Endothelial cell (in vitro differentiated cells): Measurements from ENCODE around the gene RPAP3. TPM values are rescaled to one million over a fixed set of nuclear protein-coding genes. Genes with fewer than 3 reads are reported as not detected.

Experiments used
- DNase-seq: peaks from one replicate; pipeline ENCODE4 v3.0.0; 2021; ENCODE audit warnings: low spot score
- H3K27ac Mint-ChIP-seq: one replicate; pipeline ENCODE4 v1.8.0; 2021; ENCODE audit warnings: mixed read lengths, inconsistent platforms; ENCODE audit not compliant: unreplicated experiment
- H3K27me3 Mint-ChIP-seq: one replicate; pipeline ENCODE4 v1.8.0; 2021; ENCODE audit warnings: mild to moderate bottlenecking, moderate library complexity, mixed read lengths, inconsistent platforms; ENCODE audit not compliant: unreplicated experiment
- H3K36me3 Mint-ChIP-seq: one replicate; pipeline ENCODE4 v1.8.0; 2021; ENCODE audit warnings: mild to moderate bottlenecking, low read depth, mixed read lengths, inconsistent platforms; ENCODE audit not compliant: unreplicated experiment
- H3K4me1 Mint-ChIP-seq: one replicate; pipeline ENCODE4 v1.8.0; 2021; ENCODE audit warnings: mild to moderate bottlenecking, mixed read lengths, inconsistent platforms; ENCODE audit not compliant: unreplicated experiment
- H3K4me3 Mint-ChIP-seq: one replicate; pipeline ENCODE4 v1.8.0; 2021; ENCODE audit warnings: mild to moderate bottlenecking, mixed read lengths, inconsistent platforms; ENCODE audit not compliant: unreplicated experiment
- H3K9me3 Mint-ChIP-seq: one replicate; pipeline ENCODE4 v1.8.0; 2021; ENCODE audit warnings: mixed read lengths, inconsistent platforms; ENCODE audit not compliant: unreplicated experiment
- CTCF ChIP-seq: fragments of 200-600 bp; sonication (generic); IDR thresholded peaks from one replicate; pipeline ENCODE4 v1.5.0; 2021; ENCODE audit warnings: antibody characterized with exemption; ENCODE audit not compliant: unreplicated experiment
- total RNA-seq: library from RNA; stranded (reverse); fragmentation: NEBNext Ultra II Directional; extraction: Animal tissue kit (Norgen Biotek cat#: 25700); gene quantifications from one replicate; pipeline ENCODE4 v1.2.1, GENCODE V29; 2021; ENCODE audit not compliant: unreplicated experiment

The RPAP3 gene
- total RNA-seq, 1 donor from 2014 or later: 36.8 TPM

- Mint-ChIP-seq H3K4me3 (no peak overlapping the region), H3K27me3 (peaks cover 5% of the 10 kb centered on the region), H3K36me3 (peaks cover 31% of the 10 kb centered on the region), H3K4me1 (no peaks in the 10 kb centered on the region), H3K27ac (no peak overlapping the region), H3K9me3 (no peaks in the 10 kb centered on the region)
- DNase-seq: no peak
- TF ChIP-seq CTCF: no peak
These were observed 83.9 kb downstream of the RPAP3 start for GRCh38 chr12:47621960-47622359.

- no peak overlapping the region for H3K27ac Mint-ChIP-seq
- no peaks in the 10 kb centered on the region for H3K4me1 Mint-ChIP-seq
- no peak for DNase-seq
- peaks cover 4% of the 10 kb centered on the region for H3K27me3 Mint-ChIP-seq
- peaks cover 35% of the 10 kb centered on the region for H3K36me3 Mint-ChIP-seq
- H3K4me3 Mint-ChIP-seq: no peak overlapping the region
- no peak for TF ChIP-seq CTCF
- peaks cover 10% of the 10 kb centered on the region for H3K9me3 Mint-ChIP-seq
These were observed 88.4 kb downstream of the RPAP3 start for GRCh38 chr12:47617476-47617875.

GRCh38 chr12:47616440-47616839 is 89.4 kb downstream of the RPAP3 start:
- Mint-ChIP-seq H3K36me3 (peaks cover 36% of the 10 kb centered on the region), H3K4me1 (no peaks in the 10 kb centered on the region), H3K27me3 (peaks cover 4% of the 10 kb centered on the region), H3K9me3 (peaks cover 14% of the 10 kb centered on the region), H3K4me3 (no peak overlapping the region), H3K27ac (no peak overlapping the region)
- TF ChIP-seq CTCF: no peak
- DNase-seq: no peak

- TF ChIP-seq CTCF: no peak
- H3K4me3 Mint-ChIP-seq: no peak overlapping the region
- H3K36me3 Mint-ChIP-seq: peaks cover 39% of the 10 kb centered on the region
- DNase-seq: no peak
- H3K27me3 Mint-ChIP-seq: peaks cover 4% of the 10 kb centered on the region
- no peak overlapping the region for H3K27ac Mint-ChIP-seq
- peaks cover 14% of the 10 kb centered on the region for H3K9me3 Mint-ChIP-seq
- H3K4me1 Mint-ChIP-seq: no peaks in the 10 kb centered on the region
These were observed 90.1 kb downstream of the RPAP3 start for GRCh38 chr12:47615711-47616110.

DNA sequence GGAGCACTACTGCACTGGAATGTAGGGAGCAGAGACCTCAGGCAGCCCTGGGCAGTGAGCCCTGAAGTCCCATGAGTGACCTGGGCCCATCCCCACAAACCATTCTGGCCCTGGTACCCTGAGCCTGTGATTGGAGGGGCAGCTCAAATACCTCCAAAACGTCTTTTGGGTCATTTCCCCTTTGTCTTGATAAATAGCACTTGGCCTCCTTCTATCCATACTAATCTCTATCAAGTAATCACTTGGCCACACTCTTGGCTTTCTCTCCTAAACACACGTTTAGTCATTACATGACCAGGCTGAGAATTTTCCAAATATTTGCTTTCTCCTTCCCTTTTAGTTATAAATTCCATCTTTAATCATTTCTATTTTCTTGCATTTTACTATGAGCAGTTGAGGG is 91.3 kb downstream of the RPAP3 start:
- no peak for TF ChIP-seq CTCF
- H3K4me3 Mint-ChIP-seq: peak overlapping the region; percentile 14
- no peak for DNase-seq
- no peaks in the 10 kb centered on the region for H3K4me1 Mint-ChIP-seq
- peaks cover 48% of the 10 kb centered on the region for H3K36me3 Mint-ChIP-seq
- H3K27ac Mint-ChIP-seq: no peak overlapping the region
- H3K9me3 Mint-ChIP-seq: peaks cover 14% of the 10 kb centered on the region
- H3K27me3 Mint-ChIP-seq: no peaks in the 10 kb centered on the region
